Sigmoid colon (tissue), 4 donors: ENCODE data around the gene CUTC.

Experiments
- POLR2A ChIP-seq, 2 donors: fragments of 450-650 bp; IDR thresholded peaks; one replicate each; pipeline ENCODE4 v1.6.1; 2016; ENCODE audit warnings: antibody characterized with exemption in 2 of 2, mild to moderate bottlenecking in 2 of 2, moderate library complexity in 2 of 2
- POLR2AphosphoS5 ChIP-seq, 4 donors: sonication (generic); formaldehyde crosslinking; IDR thresholded peaks; one replicate each; pipeline ENCODE4 v1.6.1; 2017; ENCODE audit warnings: antibody characterized with exemption in 4 of 4
- TF ChIP-seq, protein P1 (sequence below), 4 experiments: fragments of 450-650 bp in 3 of 4; fragments of 200-600 bp in 1 of 4; IDR thresholded peaks; one replicate each; pipeline ENCODE4 v1.5.1; 2016 to 2019; ENCODE audit warnings: antibody characterized with exemption in 4 of 4, mild to moderate bottlenecking in 3 of 4, moderate library complexity in 2 of 4

DNA sequence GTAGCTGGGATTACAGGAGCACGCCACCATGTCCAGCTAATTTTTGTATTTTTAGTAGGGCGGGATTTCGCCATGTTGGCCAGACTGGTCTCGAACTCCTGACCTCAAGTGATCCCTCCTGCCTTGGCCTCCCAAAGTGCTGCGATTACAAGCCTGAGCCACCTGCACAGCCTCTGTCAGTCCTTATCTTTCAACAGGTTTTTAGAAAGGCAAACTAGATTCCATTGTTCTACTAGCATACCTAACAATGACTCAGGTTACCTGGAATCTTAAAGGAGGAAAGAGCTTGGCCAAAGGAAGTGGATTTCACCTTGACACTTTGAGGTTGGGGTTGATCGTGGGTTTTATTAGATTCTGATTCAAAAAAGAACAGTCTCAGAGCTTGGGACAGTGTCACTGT is 53.6 kb downstream of the CUTC start:
- no peak for TF ChIP-seq POLR2AphosphoS5 (IDR thresholded peaks at IDR 0.05)
- TF ChIP-seq, protein P1, sequence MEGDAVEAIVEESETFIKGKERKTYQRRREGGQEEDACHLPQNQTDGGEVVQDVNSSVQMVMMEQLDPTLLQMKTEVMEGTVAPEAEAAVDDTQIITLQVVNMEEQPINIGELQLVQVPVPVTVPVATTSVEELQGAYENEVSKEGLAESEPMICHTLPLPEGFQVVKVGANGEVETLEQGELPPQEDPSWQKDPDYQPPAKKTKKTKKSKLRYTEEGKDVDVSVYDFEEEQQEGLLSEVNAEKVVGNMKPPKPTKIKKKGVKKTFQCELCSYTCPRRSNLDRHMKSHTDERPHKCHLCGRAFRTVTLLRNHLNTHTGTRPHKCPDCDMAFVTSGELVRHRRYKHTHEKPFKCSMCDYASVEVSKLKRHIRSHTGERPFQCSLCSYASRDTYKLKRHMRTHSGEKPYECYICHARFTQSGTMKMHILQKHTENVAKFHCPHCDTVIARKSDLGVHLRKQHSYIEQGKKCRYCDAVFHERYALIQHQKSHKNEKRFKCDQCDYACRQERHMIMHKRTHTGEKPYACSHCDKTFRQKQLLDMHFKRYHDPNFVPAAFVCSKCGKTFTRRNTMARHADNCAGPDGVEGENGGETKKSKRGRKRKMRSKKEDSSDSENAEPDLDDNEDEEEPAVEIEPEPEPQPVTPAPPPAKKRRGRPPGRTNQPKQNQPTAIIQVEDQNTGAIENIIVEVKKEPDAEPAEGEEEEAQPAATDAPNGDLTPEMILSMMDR (IDR thresholded peaks at IDR 0.05): no peak
- TF ChIP-seq POLR2A (IDR thresholded peaks at IDR 0.05): no peak
